ENCODE results near the gene THBS1.

The THBS1 gene

GRCh38 chr15:39598958-39599845 is 18.3 kb downstream of the THBS1 start:
- no peak overlapping the region for H3K4me3 ChIP-seq (ENCODE audit: low read depth, low read length)

DNA sequence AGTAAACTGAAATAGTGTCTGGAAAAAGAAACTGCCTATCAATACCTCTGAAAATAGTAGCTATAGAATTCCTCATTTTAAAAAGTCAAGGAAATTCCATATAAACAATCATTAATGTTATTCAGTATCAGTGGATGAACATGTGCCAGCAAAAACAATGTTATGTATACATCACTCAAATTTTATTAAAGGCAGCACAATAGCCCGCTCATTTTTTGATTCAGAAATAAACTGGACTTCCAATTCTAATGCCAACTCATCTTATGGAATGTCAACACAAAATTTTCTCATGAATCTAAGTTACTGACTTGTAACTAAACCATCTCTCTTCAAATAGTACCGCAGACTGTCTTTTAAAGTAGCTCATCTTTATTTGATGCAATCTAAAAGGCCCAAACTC is 19.0 kb downstream of the THBS1 start:
- no peak overlapping the region for H3K4me3 ChIP-seq (ENCODE audit: low read depth, low read length)

DNA sequence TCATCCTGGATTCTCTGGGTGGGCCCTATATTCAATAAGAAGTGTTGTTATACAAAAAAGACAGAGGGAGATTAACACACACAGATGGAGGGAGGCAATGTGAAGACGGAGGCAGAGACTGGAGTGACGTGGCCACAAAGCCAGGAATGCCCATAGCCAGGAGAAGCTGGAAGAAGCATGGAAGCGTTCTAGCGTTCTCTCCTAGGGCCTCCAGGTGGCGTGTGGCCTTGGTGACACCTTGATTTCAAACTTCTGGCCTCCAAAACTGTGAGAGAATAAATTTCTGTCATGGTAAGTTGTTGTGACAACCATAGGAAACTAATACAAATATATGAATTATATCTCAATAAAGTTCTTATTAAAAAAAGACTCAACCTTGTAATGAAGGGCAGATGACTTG is 21.3 kb downstream of the THBS1 start:
- no peak overlapping the region for H3K4me3 ChIP-seq (ENCODE audit: low read depth, low read length)

- H3K4me3 ChIP-seq (ENCODE audit: low read depth, low read length): no peak overlapping the region
Observed at GRCh38 chr15:39605146-39605545, 24.3 kb downstream of the THBS1 start.

GRCh38 chr15:39608185-39609139 is 27.6 kb downstream of the THBS1 start:
- H3K4me3 ChIP-seq (ENCODE audit: low read depth, low read length): no peak overlapping the region

GRCh38 chr15:39609166-39609916 is 28.5 kb downstream of the THBS1 start:
- no peak overlapping the region for H3K4me3 ChIP-seq (ENCODE audit: low read depth, low read length)

GRCh38 chr15:39610665-39611064 is 29.8 kb downstream of the THBS1 start:
- no peak overlapping the region for H3K4me3 ChIP-seq (ENCODE audit: low read depth, low read length)

GRCh38 chr15:39613271-39613670 is 32.4 kb downstream of the THBS1 start:
- no peak overlapping the region for H3K4me3 ChIP-seq (ENCODE audit: low read depth, low read length)

GRCh38 chr15:39613861-39614260 is 33.0 kb downstream of the THBS1 start:
- no peak overlapping the region for H3K4me3 ChIP-seq (ENCODE audit: low read depth, low read length)

- no peak overlapping the region for H3K4me3 ChIP-seq (ENCODE audit: low read depth, low read length)
Observed at GRCh38 chr15:39616731-39617455, 36.0 kb downstream of the THBS1 start.

DNA sequence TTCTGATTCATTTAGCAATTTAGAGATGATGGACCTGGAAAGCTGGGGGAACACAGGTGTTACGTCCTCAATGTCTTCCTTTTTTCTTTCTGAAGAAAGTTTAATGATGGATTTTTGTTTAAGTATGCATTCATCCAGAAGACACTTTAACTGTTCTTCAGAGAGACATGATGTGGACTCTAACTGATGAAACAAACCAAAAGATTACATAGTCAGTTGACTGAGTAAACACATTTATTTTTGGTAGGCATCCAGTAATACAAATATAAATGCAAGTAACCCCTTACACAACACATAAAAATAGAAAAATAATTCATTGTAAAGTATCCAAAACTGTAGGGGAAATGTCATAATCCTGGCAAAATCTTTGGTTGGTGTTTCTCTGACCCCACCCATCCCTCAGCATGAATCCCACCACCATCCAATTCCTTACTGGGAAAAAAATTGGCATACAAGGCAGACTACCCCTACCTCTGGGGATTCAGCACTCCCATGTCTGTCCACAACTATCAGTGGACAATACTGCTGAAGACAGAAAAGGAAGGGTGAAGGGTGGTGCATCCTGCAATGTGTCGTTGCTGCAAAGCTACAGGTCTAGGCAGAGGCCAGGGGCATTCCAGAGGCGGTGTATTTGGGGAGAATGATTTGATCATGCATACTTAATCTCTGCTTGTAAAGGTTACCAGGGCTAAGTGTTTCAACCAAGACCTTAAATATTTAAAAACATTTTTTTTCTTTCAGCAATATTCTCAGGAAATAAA is 37.4 kb downstream of the THBS1 start:
- H3K4me3 ChIP-seq (ENCODE audit: low read depth, low read length): no peak overlapping the region

GRCh38 chr15:39621210-39621609 is 40.3 kb downstream of the THBS1 start:
- H3K4me3 ChIP-seq (ENCODE audit: low read depth, low read length): no peak overlapping the region

DNA sequence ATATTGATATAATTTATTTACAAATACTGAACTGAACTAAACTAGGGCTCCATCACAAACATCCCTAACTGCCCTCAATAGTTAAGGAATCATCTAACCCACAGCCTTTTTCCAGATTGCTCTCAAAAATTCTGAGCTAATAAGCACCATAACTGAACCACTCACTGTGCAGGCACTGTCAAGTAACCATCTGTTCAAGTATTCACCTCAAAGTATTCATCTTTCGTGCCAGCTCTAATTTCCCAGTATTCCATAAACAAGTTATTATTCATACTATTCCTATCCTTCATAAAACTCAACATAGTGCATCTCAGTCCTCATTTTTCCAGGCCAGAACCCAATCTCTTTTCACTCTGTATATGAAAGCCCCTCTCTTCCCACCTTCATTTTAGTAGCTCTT is 41.1 kb downstream of the THBS1 start:
- no peak overlapping the region for H3K4me3 ChIP-seq (ENCODE audit: low read depth, low read length)

DNA sequence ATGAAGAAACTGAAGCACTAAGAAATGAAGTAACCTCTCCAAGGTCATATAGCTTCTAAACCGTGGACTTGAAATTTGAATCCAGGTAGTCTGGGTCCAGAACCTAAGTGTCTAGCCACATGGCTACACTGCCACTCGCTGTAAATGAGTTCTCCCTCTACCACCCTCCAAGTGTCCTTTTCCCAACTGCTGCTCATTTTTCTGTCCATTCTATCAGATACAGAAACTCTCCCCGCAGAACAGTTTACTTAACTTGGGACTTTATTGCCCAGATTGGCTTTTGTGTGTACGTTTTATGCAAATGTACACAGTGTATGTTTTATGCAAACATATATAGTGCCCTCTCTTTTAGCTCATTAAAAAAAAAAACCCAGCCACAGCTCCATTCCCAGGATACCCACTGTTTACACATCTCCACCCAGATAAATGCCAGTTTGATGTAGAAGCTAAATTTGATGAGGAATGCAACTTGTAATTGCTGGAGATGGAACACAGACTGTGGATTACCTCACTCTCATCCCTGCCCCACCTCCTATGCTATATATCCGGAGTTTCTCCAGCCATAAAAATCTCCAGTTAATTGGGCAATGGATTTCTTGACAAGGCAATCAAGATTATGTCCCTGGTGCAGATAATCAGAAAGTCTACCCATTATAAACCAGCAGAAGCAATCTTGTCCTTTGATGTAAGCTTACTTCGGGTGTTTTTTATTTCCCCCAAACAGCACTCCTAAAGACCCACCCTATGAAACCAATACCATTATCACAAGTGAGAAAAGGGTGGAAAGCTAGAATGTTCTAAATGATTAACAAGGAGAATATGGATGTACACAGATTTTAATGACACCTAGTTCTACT is 42.0 kb downstream of the THBS1 start:
- no peak overlapping the region for H3K4me3 ChIP-seq (ENCODE audit: low read depth, low read length)

DNA sequence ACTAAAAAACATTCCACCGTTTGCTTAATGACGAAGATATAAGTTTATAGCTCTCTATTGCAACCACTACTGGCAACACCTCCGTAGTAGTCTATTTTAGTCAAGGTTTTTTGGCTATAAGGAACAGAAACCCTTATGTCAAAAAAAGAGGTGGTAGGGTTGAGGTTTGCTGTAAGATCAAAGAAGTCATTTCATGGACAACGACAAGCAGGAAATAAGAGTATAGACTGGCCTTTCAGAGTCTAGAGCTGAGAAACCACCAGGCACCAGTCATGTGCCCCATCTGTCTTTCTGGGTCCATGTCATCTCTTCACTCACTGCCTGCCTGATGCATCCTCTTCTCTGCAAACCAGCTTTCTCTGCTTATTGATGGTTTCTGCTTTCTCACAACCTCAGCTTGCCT is 42.7 kb downstream of the THBS1 start:
- H3K4me3 ChIP-seq (ENCODE audit: low read depth, low read length): no peak overlapping the region

DNA sequence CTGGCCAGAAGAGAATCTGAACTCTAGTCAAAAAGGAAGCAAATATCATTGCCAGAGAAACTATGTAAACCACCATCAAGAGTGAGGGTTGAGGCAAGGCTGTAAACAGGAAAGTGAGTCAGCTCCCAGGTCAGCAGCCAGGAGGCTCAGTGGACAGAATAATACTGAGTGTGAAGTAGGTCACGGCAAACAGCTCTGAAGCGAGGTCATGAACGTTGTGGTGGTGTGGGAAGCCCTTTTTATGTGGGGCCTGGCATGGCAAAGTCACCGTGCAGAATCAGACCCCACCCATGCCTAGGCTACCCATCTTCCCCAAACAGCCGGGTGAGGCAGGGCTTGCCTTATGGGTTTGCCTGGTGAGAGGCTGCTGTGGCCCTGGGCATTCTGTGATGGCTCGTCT is 43.9 kb downstream of the THBS1 start:
- no peak overlapping the region for H3K4me3 ChIP-seq (ENCODE audit: low read depth, low read length)

GRCh38 chr15:39625451-39625850 is 44.6 kb downstream of the THBS1 start:
- no peak overlapping the region for H3K4me3 ChIP-seq (ENCODE audit: low read depth, low read length)

GRCh38 chr15:39625856-39626255 is 45.0 kb downstream of the THBS1 start:
- H3K4me3 ChIP-seq (ENCODE audit: low read depth, low read length): no peak overlapping the region
